ENCODE data around the gene TNRC18.
A peak's percentile ranks its signal among the peaks of the same experiment; 100 is the strongest.

TNRC18 gene

GRCh38 chr7:5396999-5397663, 26.5 kb downstream of the TNRC18 start:
- DNase-seq = peak; percentile 59 to 89 (median 81)

GRCh38 chr7:5396542-5396941, 27.1 kb downstream of the TNRC18 start:
- peak; percentile 39 to 72 (median 44) for DNase-seq

- no peak for DNase-seq
Observed at GRCh38 chr7:5395246-5395645, 28.4 kb downstream of the TNRC18 start.

- DNase-seq = no peak
Observed at GRCh38 chr7:5394264-5395105, 29.1 kb downstream of the TNRC18 start.

GRCh38 chr7:5393748-5394147, 29.9 kb downstream of the TNRC18 start:
- no peak for DNase-seq

GRCh38 chr7:5393328-5393727, 30.3 kb downstream of the TNRC18 start:
- DNase-seq = no peak

GRCh38 chr7:5390918-5391317, 32.7 kb downstream of the TNRC18 start:
- no peak for DNase-seq

- no peak for DNase-seq
Observed at GRCh38 chr7:5388905-5389433, 34.7 kb downstream of the TNRC18 start.

- no peak for DNase-seq
Observed at GRCh38 chr7:5388273-5388901, 35.2 kb downstream of the TNRC18 start.

- DNase-seq = no peak
Observed at GRCh38 chr7:5387711-5388245, 35.9 kb downstream of the TNRC18 start.

GRCh38 chr7:5384618-5385017, 39.0 kb downstream of the TNRC18 start:
- DNase-seq = no peak

- no peak for DNase-seq
Observed at GRCh38 chr7:5383314-5384098, 40.1 kb downstream of the TNRC18 start.

- no peak for DNase-seq
Observed at GRCh38 chr7:5382281-5382892, 41.2 kb downstream of the TNRC18 start.

GRCh38 chr7:5381071-5381772, 42.4 kb downstream of the TNRC18 start:
- no peak for DNase-seq

- DNase-seq = no peak
Observed at GRCh38 chr7:5380350-5381070, 43.1 kb downstream of the TNRC18 start.

GRCh38 chr7:5379546-5379945, 44.1 kb downstream of the TNRC18 start:
- no peak for DNase-seq

- DNase-seq = no peak
Observed at GRCh38 chr7:5377816-5378215, 45.8 kb downstream of the TNRC18 start.

GRCh38 chr7:5377279-5377678, 46.4 kb downstream of the TNRC18 start:
- DNase-seq = no peak

- no peak for DNase-seq
Observed at GRCh38 chr7:5375925-5376324, 47.7 kb downstream of the TNRC18 start.

GRCh38 chr7:5374464-5374863, 49.2 kb downstream of the TNRC18 start:
- DNase-seq = no peak

- no peak for DNase-seq
Observed at GRCh38 chr7:5373300-5373699, 50.3 kb downstream of the TNRC18 start.
